SK-N-SH (cell line): ENCODE measurements around the gene RBL2. TPM values are rescaled to one million over a fixed set of nuclear protein-coding genes. Genes with fewer than 3 reads are reported as not detected.
"Not testable (repeated sequence)": the region's sequence is repeated elsewhere in the genome, so short reads cannot be mapped to it uniquely, and the experiment has no call there.

Source experiments
- CTCF ChIA-PET: fragments of 300-600, 350-600 bp; formaldehyde crosslinking; extraction: SDS; loops from one replicate; lab custom pipeline; 2021; lab: Yijun Ruan, JAX
- POLR2A ChIA-PET: fragments of 350-600 bp; sonication (Branson Sonifier 250); formaldehyde crosslinking; extraction: SDS; loops from one replicate; lab custom pipeline; 2020; ENCODE audit warnings: antibody characterized with exemption, inconsistent platforms; lab: Yijun Ruan, JAX
- DNase-seq: peaks from one replicate; pipeline ENCODE4 v3.0.0; 2012
- H2AFZ ChIP-seq: fragments of 200-600 bp; sonication (generic); 2 replicates; pipeline ENCODE4 v1.8.1; 2016; ENCODE audit warnings: antibody characterized with exemption, mild to moderate bottlenecking, low read depth
- H3F3A ChIP-seq: fragments of 200-600 bp; sonication (generic); replicated peaks from 2 replicates; pipeline ENCODE3; 2016; ENCODE audit warnings: antibody characterized with exemption, mild to moderate bottlenecking; ENCODE audit not compliant: insufficient read depth
- H3K27ac ChIP-seq, 2 experiments: fragments of 200-500 bp in 1 of 2; fragments of 200-600 bp in 1 of 2; sonication (Bioruptor generic) in 1 of 2; sonication (generic), shearing (Covaris generic) in 1 of 2; 2 replicates each; pipeline versions ENCODE4 v1.5.1 to v1.6.1; 2014 to 2016; ENCODE audit warnings: low read depth in 2 of 2, inconsistent platforms in 1 of 2, low read length in 1 of 2, mild to moderate bottlenecking in 1 of 2, mixed read lengths in 1 of 2
- H3K27me3 ChIP-seq: fragments of 200-600 bp; sonication (generic), shearing (Covaris generic); 2 replicates; pipeline ENCODE4 v1.6.1; 2016; ENCODE audit warnings: mixed run types; ENCODE audit not compliant: insufficient read depth
- H3K36me3 ChIP-seq, 2 experiments: fragments of 200-500 bp in 1 of 2; fragments of 200-600 bp in 1 of 2; sonication (Bioruptor generic) in 1 of 2; sonication (generic) in 1 of 2; replicated peaks in 1 of 2; 2 replicates each; pipeline versions ENCODE3 to v1.5.1; 2014 to 2016; ENCODE audit warnings: low read length in 1 of 2, mild to moderate bottlenecking in 1 of 2; ENCODE audit not compliant: insufficient read depth in 2 of 2, control insufficient read depth in 1 of 2
- H3K4me1 ChIP-seq, 2 experiments: fragments of 200-500 bp in 1 of 2; fragments of 200-600 bp in 1 of 2; sonication (Bioruptor generic) in 1 of 2; sonication (generic), shearing (Covaris generic) in 1 of 2; 2 replicates each; pipeline versions ENCODE4 v1.5.1 to v1.6.1; 2014 to 2016; ENCODE audit warnings: low read depth in 1 of 2, low read length in 1 of 2, mixed run types in 1 of 2; ENCODE audit not compliant: insufficient read depth in 2 of 2, control insufficient read depth in 1 of 2
- H3K4me2 ChIP-seq: fragments of 200-600 bp; sonication (generic), shearing (Covaris generic); 2 replicates; pipeline ENCODE4 v1.6.1; 2017; ENCODE audit warnings: mixed run types
- H3K4me3 ChIP-seq, 2 experiments: fragments of 200-500 bp in 1 of 2; fragments of 200-600 bp in 1 of 2; sonication (Bioruptor generic) in 1 of 2; sonication (generic), shearing (Covaris generic) in 1 of 2; 2 replicates each; pipeline versions ENCODE4 v1.5.1 to v1.8.1; 2014 to 2016; ENCODE audit warnings: low read depth in 2 of 2, inconsistent platforms in 1 of 2, low read length in 1 of 2, mild to moderate bottlenecking in 1 of 2, mixed read lengths in 1 of 2, moderate library complexity in 1 of 2
- H3K79me2 ChIP-seq: fragments of 200-600 bp; sonication (generic); 2 replicates; pipeline ENCODE4 v1.8.1; 2017; ENCODE audit warnings: mild to moderate bottlenecking; ENCODE audit not compliant: insufficient read depth
- H3K9ac ChIP-seq: fragments of 200-600 bp; sonication (generic); 2 replicates; pipeline ENCODE4 v1.6.1; 2017; ENCODE audit warnings: mixed run types
- H3K9me2 ChIP-seq: fragments of 200-600 bp; sonication (generic); 2 replicates; pipeline ENCODE4 v1.6.1; 2017; ENCODE audit warnings: mixed run types
- H3K9me3 ChIP-seq: fragments of 200-600 bp; sonication (generic); 2 replicates; pipeline ENCODE4 v1.6.1; 2017; ENCODE audit warnings: mixed run types, mild to moderate bottlenecking, moderate library complexity
- H4K20me1 ChIP-seq: fragments of 200-600 bp; sonication (generic); 2 replicates; pipeline ENCODE4 v1.6.1; 2017; ENCODE audit warnings: mild to moderate bottlenecking, mixed run types; ENCODE audit not compliant: insufficient read depth
- WGBS: methylation state at CpG from one replicate; pipeline ENCODE4 v1.1.6; 2017; ENCODE audit warnings: low lambda C conversion rate; 5-methylcytosine and 5-hydroxymethylcytosine counted together
- polyA plus RNA-seq, 3 experiments: library from polyadenylated mRNA; depleted of rRNA; stranded (reverse); fragments of >200 nt; gene quantifications; 2 replicates each; pipeline ENCODE4 v1.2.3, GENCODE V29; 2012
- small RNA-seq, 7 experiments: library from RNA; depleted of rRNA; stranded (forward); fragments of <200 nt; gene quantifications; one replicate each; pipeline ENCODE3, GENCODE V24; 2012

RBL2 gene
- polyA plus RNA-seq, 1 of the 3 experiments (the other 2 are of a cell fraction) = 28.0 TPM

DNA sequence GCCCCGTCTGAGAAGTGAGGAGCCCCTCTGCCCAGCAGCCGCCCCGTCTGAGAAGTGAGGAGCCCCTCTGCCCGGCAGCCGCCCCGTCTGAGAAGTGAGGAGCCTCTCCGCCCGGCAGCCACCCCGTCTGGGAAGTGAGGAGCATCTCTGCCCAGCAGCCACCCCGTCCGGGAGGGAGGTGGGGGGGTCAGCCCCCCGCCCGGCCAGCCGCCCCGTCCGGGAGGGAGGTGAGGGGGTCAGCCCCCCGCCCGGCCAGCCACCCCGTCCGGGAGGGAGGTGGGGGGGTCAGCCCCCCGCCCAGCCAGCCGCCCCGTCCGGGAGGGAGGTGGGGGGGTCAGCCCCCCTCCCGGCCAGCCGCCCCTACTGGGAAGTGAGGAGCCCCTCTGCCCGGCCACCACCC is 105.1 kb downstream of the RBL2 start:
- H3K36me3 ChIP-seq, H3K79me2 ChIP-seq, H3K4me2 ChIP-seq, H3K4me1 ChIP-seq, H3F3A ChIP-seq, H3K27ac ChIP-seq, H3K9me2 ChIP-seq, H3K9ac ChIP-seq, CTCF ChIA-PET, H2AFZ ChIP-seq, DNase-seq, H3K27me3 ChIP-seq, H4K20me1 ChIP-seq, POLR2A ChIA-PET, H3K4me3 ChIP-seq, H3K9me3 ChIP-seq: not testable (repeated sequence)
- WGBS = 88% methylated on average over 3 of the region's 27 CpGs

DNA sequence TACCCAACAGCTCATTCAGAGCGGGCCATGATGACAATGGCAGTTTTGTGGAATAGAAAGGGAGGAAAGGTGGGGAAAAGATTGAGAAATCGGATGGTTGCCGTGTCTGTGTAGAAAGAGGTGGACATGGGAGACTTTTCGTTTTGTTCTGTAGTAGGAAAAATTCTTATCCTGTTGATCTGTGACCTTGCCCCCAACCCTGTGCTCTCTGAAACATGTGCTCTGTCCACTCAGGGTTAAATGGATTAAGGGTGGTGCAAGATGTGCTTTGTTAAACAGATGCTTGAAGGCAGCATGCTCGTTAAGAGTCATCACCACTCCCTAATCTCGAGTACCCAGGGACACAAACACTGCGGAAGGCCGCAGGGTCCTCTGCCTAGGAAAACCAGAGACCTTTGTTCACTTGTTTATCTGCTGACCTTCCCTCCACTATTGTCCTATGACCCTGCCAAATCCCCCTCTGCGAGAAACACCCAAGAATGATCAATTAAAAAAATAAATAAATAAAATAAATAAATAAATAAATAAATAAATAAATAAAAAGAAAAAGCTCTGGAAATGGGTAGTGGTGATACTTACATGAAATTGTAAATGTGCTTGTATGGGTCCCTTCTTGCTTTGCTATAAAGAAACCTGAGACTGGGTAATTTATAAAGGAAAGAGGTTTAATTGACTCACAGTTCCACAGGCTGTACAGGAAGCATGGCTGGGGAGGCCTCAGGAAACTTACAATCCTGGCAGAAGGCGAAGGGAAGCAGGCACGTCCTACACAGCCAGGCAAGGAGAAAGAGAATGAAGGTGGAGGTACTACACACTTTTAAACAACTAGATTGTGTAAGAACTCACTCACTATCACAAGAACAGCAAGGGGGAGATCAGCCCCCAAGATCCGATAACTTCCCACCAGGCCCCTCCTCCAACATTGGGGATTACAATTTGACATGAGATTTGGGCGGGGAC is 105.8 kb downstream of the RBL2 start:
- H3K9ac ChIP-seq, H3K4me1 ChIP-seq, H3K9me2 ChIP-seq, H3K4me2 ChIP-seq, H2AFZ ChIP-seq, H3K27me3 ChIP-seq, DNase-seq, H3K27ac ChIP-seq, POLR2A ChIA-PET, H3K79me2 ChIP-seq, H3K4me3 ChIP-seq, H3K36me3 ChIP-seq, H3F3A ChIP-seq, H4K20me1 ChIP-seq, H3K9me3 ChIP-seq: not testable (repeated sequence)
- CTCF ChIA-PET = interaction anchor here (1.0 kb wide), 1 partner anchor 10 kb away, joined by 10 read pairs; no protein-coding TSS in a partner anchor
- WGBS = 60% methylated on average over 13 of the region's 13 CpGs

Small RNA genes lying within 50 kb of the gene (small RNA-seq; reads per million reads assigned to genes)
- 0 reads per million in 7 experiments for gene RNU6-1153P

Other genes with a start within 250 kb of the RBL2 start
- gene AKTIP, start 68.7 kb downstream of the RBL2 start, polyA plus RNA-seq (2012; rRNA removed) = 21.0 and 31.0 TPM in 2 replicates